ENCODE results near the gene CFAP99.

Gene CFAP99

GRCh38 chr4:2510351-2511259 is 91.8 kb downstream of the CFAP99 start:
- no peak for DNase-seq (ENCODE audit: low spot score)

GRCh38 chr4:2511645-2512131 is 92.9 kb downstream of the CFAP99 start:
- DNase-seq (ENCODE audit: low spot score): no peak
